GM18502 (cell line): ENCODE measurements around the gene GRK1.
"Not testable (repeated sequence)": the region's sequence is repeated elsewhere in the genome, so short reads cannot be mapped to it uniquely, and the experiment has no call there.

Source experiments
- ATAC-seq: cut with Tn5 transposase; IDR thresholded peaks from one replicate; pipeline ENCODE4 v1.9.1; 2021; ENCODE audit warnings: mild to moderate bottlenecking; ENCODE audit not compliant: unreplicated experiment, poor library complexity

The GRK1 gene

DNA sequence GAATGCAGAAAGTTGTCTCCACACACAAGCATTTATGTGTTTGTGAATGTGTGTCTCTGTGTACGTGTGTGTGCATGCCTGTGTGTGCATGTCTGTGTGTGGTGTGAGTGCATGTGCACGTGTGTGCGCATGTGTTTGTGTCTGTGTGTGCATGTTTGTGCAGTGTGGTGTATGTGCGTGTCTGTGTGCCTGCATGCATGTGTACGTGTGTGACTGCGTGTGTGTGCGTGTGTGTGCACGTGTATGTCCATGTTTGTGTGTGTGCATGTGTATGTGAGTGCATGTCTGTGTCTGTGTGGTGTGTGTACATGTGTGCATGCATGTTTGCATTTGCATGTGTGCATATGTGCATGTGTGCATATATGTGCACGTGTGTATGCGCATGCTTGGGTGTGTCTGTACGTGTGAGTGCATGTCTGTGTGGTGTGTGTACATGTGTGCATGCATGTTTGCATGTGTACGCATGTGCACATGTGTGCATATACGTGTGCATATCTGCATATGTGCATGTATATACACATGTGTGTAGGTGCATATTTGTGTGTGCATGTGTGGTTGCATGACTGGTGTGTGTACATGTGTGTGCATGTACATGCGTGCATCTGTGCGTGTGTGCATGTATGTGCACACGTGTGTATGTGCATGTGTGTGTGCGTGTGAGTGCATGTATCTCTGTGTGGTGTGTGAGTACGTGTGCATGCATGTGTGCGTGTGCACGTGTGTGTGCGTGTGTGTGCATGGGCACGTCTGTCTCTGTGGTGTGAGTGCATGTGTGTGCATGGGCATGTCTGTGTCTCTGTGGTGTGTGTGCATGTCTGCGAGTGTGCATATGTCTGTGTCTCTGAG is 83.8 kb downstream of the GRK1 start:
- no peak for ATAC-seq

DNA sequence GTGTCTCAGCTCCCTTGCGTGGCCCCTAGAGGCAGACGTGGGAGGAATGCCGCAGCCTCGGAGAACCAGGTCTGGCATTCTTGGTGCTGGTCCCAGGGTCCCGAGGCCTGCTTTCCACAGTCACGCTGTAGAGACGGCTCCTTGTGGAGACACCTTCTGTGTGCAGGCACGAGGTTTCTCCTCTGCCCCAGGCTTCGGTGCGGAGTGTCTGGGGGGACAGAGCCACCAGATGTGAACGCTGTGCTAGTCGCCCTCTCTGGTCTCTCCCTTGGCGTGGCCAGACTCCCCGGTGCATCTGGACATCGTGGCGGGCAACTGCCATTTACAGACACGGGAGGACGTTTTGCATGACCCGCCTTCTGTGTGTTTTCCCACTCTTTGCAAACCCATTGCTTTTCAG is 84.5 kb downstream of the GRK1 start:
- ATAC-seq, result no peak

DNA sequence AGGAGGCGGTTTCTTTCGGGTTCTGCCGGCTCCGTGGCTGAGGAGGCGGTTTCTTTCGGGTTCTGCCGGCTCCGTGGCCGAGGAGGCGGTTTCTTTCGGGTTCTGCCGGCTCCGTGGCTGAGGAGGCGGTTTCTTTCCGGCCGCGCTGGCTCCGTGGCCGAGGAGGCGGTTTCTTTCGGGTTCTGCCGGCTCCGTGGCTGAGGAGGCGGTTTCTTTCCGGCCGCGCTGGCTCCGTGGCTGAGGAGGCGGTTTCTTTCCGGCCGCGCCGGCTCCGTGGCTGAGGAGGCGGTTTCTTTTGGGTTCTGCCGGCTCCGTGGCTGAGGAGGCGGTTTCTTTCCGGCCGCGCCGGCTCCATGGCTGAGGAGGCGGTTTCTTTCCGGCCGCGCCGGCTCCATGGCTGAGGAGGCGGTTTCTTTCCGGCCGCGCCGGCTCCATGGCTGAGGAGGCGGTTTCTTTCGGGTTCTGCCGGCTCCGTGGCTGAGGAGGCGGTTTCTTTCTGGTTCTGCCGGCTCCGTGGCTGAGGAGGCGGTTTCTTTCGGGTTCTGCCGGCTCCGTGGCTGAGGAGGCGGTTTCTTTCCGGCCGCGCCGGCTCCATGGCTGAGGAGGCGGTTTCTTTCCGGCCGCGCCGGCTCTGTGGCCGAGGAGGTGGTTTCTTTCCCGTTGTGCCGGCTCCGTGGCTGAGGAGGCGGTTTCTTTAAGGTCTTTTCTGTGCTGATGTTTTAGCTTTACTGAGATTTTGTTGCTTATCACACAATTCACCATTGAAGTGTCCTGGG is 85.4 kb downstream of the GRK1 start:
- not testable (repeated sequence) for ATAC-seq

DNA sequence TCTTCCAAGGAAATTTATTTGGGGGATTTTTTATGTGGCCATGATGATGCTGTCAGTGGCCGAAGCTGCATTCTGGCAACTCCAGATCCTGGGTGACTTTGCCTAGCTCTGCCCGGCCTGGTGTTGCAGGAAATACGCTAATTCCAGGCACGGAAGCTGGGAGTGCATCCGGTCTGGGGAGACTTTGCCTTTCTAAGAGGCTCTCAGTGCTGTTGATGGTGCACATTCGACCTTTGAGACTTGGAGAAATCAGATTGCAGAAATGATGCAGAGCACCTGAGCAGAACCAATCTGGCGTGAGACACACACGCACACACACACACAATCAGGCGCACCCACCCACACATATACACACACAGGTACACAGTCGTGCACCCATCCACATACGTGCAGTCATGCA is 86.2 kb downstream of the GRK1 start:
- no peak for ATAC-seq

DNA sequence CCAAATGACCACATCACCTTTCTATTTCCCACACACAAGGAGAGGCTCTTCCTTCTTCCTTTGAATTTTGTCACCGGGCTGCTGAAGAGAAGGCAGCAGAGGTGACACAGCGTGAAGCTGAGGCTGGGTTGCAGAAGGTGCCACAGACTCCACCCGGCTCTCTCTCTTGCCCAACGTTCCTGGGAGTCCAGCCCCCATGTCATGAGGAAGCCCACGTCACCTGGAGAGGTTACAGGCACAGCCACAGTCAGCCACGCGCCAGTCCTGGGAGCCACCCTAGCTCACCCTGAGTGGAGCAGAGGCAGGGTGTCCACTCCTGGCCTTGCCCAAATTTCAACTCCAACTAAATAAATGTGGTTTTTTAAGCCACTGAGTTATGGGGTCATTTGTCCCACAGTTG is 87.2 kb downstream of the GRK1 start:
- no peak for ATAC-seq

DNA sequence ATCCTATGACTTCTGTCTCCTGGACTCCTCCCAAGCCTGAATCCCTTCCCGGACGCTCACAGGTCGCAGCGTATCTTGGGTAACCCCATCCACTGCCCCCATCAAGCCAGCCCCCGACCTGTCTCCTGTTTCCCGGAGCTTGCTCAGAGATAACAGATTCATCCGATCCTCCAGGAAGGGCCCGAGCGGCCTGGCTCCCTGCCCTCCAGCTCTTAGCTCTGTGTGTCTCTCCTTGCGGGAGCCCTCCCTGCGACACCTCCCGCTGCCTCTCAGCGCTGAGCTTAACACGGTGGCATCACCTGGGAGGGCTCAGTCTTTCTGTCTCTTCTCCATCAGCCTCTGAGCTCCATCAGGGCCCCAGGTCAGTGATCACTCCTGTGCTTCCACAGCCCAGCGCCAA is 87.7 kb downstream of the GRK1 start:
- ATAC-seq, result no peak

DNA sequence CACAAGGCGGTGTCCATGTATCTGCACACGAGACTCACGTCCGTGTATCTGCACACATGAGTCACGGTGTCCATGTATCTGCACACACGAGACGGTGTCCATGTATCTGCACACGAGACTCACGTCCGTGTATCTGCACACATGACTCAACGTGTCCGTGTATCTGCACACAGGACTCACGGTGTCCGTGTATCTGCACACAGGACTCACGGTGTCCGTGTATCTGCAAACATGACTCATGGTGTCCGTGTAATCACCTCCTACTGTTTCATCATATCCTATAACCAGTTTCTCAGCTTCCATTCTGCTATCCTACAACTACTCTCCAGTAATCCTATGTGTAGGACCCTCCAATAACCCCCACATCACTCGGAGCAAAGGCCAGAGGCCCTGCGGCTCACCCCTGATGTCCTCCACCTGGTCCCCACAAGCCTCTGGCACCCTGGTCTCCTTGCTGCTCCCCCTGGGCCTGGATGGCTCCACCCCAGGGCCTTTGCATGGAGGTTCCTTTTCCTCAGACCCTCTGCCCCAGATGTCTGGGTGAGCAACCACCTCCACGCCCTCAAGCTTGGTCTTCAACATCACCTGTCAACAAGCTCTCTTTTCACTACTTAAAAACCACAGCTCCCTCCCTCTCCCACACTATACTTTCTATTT is 89.5 kb downstream of the GRK1 start:
- ATAC-seq, result no peak

DNA sequence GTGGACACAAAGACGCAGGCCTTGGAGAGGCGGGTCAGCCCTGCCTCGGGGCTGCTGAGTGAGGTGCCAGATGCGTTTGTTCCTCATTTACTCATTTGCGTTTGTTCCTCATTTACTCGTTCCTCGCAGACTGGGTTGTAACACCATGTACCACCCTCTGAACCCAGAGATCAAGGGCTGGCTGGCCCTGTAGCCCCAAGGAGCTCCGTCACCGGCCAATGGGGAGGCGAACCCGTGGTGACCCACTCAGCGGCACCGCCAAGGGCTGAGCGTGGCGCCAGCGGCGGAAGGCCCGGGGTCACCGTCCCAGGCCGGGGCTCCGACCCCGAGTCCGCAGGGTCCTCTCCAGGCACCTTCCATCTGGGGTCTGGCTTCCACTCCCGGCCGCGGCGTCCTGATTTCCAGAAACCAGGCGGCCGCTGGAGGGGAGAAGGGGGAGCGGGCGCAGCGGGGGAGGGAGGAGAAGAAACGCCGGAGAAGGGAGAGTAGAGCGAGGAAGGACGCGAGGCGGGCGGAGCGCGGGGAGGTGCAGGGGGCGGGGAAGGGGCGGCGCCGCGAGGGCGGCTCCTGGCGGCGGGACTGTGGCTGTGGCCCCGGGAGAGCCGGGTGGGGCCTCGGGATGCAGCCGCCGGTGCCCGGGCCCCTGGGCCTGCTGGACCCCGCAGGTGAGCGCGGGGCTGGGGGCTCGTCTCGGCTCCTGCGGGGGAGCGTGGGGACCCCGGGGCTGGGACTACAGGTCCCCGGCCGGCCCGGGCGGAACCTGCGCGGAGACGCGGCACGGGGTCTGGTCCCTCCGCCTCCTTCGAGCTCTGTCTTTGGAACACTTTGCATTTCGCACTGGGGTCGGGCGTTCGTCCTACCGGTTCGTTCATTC is 91.9 kb downstream of the GRK1 start, which contains the start of gene TMEM255B:
TMEM255B (plus strand) TSS at position 576 of the 874 bp plus-strand sequence; CDS start at position 620, 44 bp downstream.
- peak; percentile 88 for ATAC-seq

DNA sequence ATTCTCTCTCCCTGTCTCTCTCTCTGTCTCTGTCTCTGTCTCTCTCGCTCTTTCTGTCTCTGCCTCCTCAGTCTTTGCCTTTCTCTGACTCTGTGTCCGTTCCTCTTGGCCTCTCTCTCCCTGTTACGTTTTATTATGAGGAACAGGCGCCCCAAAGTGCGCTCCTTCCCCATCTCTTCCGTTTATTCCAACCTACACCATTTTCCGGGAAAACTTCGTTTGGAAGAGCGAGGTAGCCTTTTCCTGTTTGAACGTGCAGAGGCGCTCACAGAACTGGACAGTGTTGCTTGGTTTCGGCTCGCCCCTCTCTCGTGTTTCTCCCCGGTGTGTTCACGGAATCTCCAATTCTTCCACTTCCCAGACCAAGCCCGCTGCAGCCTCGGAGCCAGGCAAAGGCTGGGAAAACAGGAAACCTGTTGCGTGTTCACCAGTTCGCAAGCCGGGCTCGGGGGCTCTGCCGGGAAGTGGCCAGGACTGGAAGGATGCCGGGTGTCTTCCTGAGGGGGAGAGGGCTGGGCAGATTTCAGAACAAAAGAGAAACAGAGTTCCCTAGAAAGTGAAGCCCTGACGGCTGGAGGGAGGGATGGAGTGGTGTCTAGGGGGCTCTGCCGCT is 92.6 kb downstream of the GRK1 start:
- ATAC-seq, result no peak

DNA sequence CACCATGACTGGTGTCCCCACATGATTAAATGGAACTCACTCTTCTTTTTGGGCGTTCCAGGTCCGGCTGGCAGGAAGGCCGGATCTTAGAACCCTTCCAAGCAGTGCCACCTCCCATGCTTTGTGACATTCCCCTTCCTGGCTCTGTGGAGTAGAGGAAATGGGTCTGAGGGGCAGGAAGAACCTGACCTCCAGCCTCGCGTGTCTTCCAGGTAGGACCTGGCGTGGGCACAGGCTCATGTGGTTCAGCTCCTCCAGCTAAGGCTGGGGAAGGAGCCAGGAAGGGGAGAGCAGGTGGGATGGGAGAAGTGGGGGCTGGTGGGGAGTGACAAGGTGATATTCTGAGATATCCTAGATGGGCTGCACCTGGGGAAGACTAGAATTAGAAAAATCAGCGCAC is 94.1 kb downstream of the GRK1 start:
- ATAC-seq, result no peak

DNA sequence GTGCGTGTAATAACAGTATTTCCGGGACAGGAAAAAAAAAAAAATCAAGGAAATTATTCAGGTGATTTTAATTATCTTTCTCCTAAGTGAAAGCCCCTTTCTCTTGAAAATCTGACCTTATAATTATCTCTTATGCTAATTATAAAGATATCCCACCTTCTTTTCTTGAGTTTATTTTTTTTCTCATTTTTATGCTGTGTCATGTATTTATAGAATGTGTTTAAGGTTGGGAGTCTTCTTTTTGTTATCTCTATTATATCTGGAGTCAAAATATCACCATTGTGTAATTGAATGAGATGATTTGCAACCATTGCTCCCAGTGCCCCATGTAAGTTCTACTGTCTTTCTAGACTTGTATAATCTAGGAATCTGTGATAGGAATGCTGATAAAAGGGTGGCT is 95.1 kb downstream of the GRK1 start:
- ATAC-seq, result no peak

DNA sequence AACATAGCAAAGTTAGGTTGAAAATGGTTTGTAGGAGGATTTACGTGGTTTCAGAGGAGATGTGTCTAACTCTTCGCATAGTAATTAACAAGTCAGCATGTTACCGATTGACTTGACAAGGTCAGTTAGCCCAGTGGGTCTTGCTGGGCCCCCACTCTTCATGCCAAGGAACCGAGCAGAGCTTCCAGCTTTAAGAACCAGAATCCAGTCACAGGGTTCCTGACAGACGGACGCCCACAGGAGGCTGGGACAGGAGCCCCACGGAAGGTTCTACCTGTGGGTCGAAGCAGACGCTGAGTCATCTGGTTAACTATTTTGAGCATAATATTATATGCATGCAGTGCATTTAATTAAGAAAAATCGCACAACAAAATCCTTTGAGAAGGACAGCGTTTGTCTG is 95.5 kb downstream of the GRK1 start:
- ATAC-seq, result no peak

DNA sequence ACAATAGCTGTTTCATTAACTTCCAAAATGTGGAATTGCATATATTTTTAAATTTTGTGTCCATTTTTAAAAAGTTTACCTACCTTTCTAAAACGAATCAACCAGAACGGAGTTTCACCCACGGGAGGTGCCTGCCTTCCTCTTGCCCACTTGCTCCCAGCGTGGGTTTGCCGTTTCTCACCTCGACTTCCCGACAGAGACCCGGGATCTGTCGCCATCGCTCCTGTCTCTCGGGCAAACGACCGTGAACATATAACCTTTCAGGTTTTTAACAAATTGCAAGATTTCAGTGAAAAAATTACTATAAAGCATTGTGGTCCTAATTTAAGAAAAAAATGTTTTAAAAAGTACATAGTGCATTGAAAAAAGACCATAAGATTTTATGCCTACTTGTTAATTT is 96.2 kb downstream of the GRK1 start:
- ATAC-seq, result no peak

DNA sequence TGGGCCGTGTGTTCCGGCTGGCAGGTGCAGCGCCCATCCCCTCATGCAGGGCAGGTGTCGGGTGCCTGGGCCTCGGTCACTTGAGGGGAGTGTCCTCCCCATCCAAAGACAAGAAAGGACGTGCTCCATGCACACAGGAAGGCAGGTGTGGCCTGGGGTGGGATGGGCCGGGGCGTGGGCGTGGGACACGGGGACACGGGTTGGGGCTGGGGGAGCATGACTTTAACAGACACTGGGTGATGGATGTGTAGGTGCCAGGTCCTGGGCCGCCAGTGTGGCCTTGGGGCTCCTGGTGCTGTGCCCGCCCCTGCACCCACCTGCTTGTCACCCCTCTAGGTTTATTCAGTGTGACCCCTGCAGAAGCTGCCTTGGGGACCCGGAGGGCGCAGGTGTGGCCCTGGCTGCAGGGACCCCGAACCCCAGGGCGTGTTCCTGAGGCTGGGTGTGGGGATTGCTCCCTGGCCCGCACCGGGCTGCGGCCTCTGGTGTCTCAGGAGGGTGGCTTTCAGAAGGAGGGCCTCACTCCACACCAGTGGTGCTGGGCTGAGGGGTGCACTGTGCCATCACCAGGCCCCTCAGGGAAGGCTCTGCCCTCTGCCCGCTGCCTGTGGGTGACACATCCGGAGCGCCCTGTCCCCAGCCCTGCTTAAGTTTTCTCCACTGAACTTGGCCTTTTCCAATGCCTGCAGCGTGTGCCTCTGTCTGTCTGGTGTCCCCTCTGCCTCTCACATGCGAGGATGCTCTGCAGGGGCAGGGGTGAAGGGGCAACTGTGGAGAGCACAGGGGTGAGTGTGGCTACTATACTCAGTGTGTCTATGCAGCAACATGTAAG is 97.2 kb downstream of the GRK1 start:
- ATAC-seq, result no peak

DNA sequence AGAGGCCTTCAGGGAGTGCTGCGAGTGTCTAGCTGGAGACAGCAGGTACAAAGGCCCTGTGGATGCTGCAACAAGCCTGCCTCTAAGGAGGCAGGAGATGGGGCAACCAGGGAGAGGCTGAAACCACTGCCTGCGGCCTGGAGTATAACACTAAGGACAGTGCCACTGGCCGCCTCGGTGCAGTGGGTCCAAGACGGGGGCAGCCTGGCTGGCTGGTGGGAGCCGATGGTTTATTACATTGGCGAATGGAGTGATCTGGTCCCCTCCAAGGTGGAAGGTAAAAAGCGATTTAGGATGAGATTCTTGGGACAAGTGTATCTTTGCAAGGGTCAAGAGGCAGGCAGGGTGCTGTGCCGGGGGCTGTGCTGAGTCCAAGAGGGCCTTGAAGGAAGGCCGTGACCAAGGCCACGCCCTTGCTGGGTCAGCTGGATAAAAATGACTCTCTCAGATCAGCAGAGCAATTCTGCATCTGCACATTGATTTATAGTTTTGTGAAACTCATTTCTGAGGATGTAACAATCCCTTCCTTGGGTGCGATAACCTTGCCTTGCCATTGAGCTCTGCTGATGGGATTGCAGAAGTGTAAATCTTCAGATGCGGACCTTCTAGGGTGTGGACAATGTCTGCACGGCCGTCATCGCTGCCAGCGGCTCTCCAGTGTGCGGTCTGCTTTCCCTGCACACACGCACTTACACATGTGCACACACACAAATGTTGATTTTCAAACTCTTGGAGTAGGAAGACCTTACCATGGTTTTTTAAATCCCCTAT is 98.0 kb downstream of the GRK1 start:
- no peak for ATAC-seq

DNA sequence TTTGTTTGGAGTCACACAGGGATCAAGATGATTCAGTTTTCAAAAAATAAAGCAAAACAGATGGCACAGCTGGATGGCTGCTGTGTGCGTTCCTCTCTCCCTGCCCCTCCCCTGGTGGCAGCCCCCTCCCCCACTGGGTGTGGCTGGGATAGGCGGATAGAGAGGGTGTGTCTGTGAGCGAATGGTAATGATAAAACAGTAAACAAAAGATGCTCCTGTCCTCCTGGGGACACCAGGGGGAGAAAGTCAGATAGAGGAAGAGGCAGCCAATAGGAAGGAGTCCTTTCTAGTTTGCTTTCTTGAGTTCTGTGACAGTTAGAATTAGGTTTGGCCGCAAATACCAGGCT is 98.5 kb downstream of the GRK1 start:
- ATAC-seq, result no peak

DNA sequence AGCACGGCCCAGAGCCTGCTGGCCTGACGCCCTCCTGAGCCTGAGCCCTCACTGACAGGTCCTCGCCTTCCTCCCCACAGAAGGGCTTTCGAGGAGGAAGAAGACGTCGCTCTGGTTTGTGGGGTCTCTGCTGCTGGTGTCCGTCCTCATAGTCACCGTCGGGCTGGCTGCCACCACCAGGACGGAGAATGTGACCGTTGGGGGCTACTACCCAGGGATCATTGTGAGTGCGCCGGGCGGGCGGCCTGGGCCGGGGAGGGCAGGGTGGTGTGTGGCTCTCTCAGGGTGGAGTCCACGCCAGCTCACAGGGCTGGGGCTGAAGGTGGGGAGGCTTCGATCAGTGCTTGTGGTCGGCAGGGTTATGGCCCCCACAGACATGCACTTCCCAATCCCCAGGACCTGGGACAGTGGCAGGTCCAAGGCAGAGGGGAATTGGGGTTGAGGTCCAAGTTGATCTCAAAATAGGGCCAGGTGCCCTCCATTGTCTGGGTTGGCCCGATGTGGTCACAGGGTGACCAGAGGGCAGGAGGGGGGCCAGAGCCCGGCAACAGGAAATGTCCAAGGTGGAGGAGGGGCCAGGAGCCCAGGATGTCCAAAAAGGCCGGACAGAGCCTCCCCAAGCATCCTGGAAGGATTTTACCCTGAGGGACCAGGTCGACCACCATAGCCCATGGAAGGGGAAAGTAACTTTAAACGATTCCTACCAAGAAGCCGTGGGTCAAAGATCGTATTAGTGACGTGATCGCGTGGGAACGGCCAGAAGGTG is 99.2 kb downstream of the GRK1 start:
- ATAC-seq, result no peak

DNA sequence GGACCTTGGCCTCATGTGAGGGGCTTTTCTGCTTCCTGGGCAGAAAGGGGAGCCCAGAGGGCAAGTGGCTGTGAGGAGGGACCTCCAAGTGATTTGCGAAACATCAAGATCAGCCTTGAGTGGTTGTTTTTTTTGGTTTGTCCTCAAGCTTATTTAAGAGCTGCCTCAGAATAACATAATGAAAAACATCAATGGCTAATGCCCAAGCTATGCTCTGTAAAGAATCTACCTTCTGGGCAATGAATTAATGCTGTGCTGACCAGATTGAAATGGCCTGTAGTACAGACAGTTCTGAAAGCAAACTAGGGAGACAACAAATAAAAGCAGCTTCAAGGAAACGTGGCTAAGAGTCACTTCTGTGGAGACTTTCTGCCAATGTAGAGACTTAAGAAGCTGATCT is 100.3 kb downstream of the GRK1 start:
- ATAC-seq, result no peak
